Body of pancreas (tissue), 4 donors: ENCODE measurements around the gene SEM1. TPM values are rescaled to one million over a fixed set of nuclear protein-coding genes. Genes with fewer than 3 reads are reported as not detected.

Source experiments
- ATAC-seq: fragments of 150-250 bp; one replicate; pipeline ENCODE4 v1.9.1; 2016
- DNase-seq, 4 donors: peaks; one replicate each; pipeline ENCODE4 v3.0.0-alpha.2; 2019
- H3K27ac ChIP-seq, 4 donors: fragments of 200-600 bp; sonication (generic); 1 replicate in 3 of 4; 2 replicates in 1 of 4; pipeline versions ENCODE4 v1.5.1 to v1.6.1; 2016 to 2019; ENCODE audit warnings: mild to moderate bottlenecking in 1 of 4, mixed read lengths in 1 of 4, moderate library complexity in 1 of 4
- H3K27me3 ChIP-seq, 2 donors: fragments of 200-600 bp; sonication (generic); one replicate each; pipeline ENCODE4 v1.6.0; 2016; ENCODE audit warnings: mild to moderate bottlenecking in 1 of 2
- H3K36me3 ChIP-seq, 2 donors: fragments of 200-600 bp; sonication (generic); replicated peaks in 1 of 2; 2 replicates each; pipeline ENCODE4 v1.5.1; 2016; ENCODE audit warnings: low read depth in 2 of 2; ENCODE audit not compliant: insufficient read depth in 1 of 2
- H3K4me1 ChIP-seq: fragments of 200-600 bp; sonication (generic); one replicate; pipeline ENCODE4 v1.6.0; 2016
- H3K4me3 ChIP-seq, 2 donors: fragments of 200-600 bp; sonication (generic); 1 replicate in 1 of 2; 2 replicates in 1 of 2; pipeline ENCODE4 v1.5.1; 2016 to 2019
- H3K9me3 ChIP-seq, 3 donors: fragments of 200-600 bp; sonication (generic); 1 replicate in 2 of 3; 2 replicates in 1 of 3; pipeline ENCODE4 v1.5.1; 2016
- CTCF ChIP-seq, 7 experiments: fragments of 450-650 bp in 4 of 7; fragments of 200-600 bp in 3 of 7; sonication (generic) in 3 of 7; IDR thresholded peaks; one replicate each; pipeline ENCODE4 v1.5.1; 2016 to 2019; ENCODE audit warnings: antibody characterized with exemption in 7 of 7
- POLR2A ChIP-seq, 3 donors: fragments of 450-650 bp; IDR thresholded peaks; one replicate each; pipeline ENCODE4 v1.6.1; 2016; ENCODE audit warnings: antibody characterized with exemption in 3 of 3, mild to moderate bottlenecking in 2 of 3
- WGBS, 2 donors: methylation state at CpG; one replicate each; pipeline ENCODE4 v1.1.5; 2017; 5-methylcytosine and 5-hydroxymethylcytosine counted together
- intact Hi-C: fragments of 100-400 bp; cut with DNase I; formaldehyde crosslinking; loops from one replicate; pipeline ENCODE4 v1.15.1; 2023
- total RNA-seq, 2 donors: library from RNA; depleted of rRNA; stranded (reverse); fragments of >200 nt; gene quantifications; one replicate each; pipeline ENCODE4 v1.1.0, GENCODE V29; 2016

SEM1 gene
- total RNA-seq, 2 donors from 2014 or later, result 6.6 to 19.7 TPM

- Histone ChIP-seq H3K27ac (no peak overlapping the region), H3K36me3 (no peaks in the 10 kb centered on the region), H3K4me3 (no peak overlapping the region), H3K27me3 (no peaks in the 10 kb centered on the region), H3K4me1 (no peaks in the 10 kb centered on the region), H3K9me3 (no peaks in the 10 kb centered on the region)
- ATAC-seq, result no peak
- 48 to 59% methylated on average over 1 of the region's 1 CpG for WGBS, 2 donors
- TF ChIP-seq CTCF (IDR thresholded peaks at IDR 0.05) (no peak), POLR2A (IDR thresholded peaks at IDR 0.05) (no peak)
- intact Hi-C loops, result no loop called here
- no peak for DNase-seq
Measured at GRCh38 chr7:96739167-96739566, 29.5 kb upstream of the SEM1 start.

- Histone ChIP-seq H3K27ac (no peak overlapping the region), H3K4me3 (no peak overlapping the region), H3K36me3 (no peaks in the 10 kb centered on the region), H3K4me1 (no peaks in the 10 kb centered on the region), H3K27me3 (no peaks in the 10 kb centered on the region), H3K9me3 (no peaks in the 10 kb centered on the region)
- DNase-seq (no peak), ATAC-seq (no peak)
- intact Hi-C loops, result no loop called here
- no peak for TF ChIP-seq POLR2A (IDR thresholded peaks at IDR 0.05)
- no peak for TF ChIP-seq CTCF (IDR thresholded peaks at IDR 0.05)
- WGBS, 2 donors, result 73 to 77% methylated on average over 2 of the region's 2 CpGs
Measured at GRCh38 chr7:96738705-96739104, 29.1 kb upstream of the SEM1 start.

GRCh38 chr7:96737545-96738050 lies 28.0 kb upstream of the SEM1 start:
- DNase-seq (no peak), ATAC-seq (no peak)
- WGBS, 2 donors, result 44 to 52% methylated on average over 3 of the region's 3 CpGs
- Histone ChIP-seq H3K27ac (no peak overlapping the region), H3K27me3 (no peaks in the 10 kb centered on the region), H3K9me3 (no peaks in the 10 kb centered on the region), H3K4me1 (no peaks in the 10 kb centered on the region), H3K4me3 (no peak overlapping the region), H3K36me3 (no peaks in the 10 kb centered on the region)
- TF ChIP-seq POLR2A (IDR thresholded peaks at IDR 0.05) (no peak), CTCF (IDR thresholded peaks at IDR 0.05) (no peak)
- intact Hi-C loops, result no loop called here

- TF ChIP-seq POLR2A (IDR thresholded peaks at IDR 0.05), result no peak
- TF ChIP-seq CTCF (IDR thresholded peaks at IDR 0.05), result no peak
- 46 to 53% methylated on average over 2 of the region's 2 CpGs for WGBS, 2 donors
- Histone ChIP-seq H3K27ac (no peak overlapping the region), H3K27me3 (no peaks in the 10 kb centered on the region), H3K9me3 (no peaks in the 10 kb centered on the region), H3K4me3 (no peak overlapping the region), H3K36me3 (no peaks in the 10 kb centered on the region), H3K4me1 (no peaks in the 10 kb centered on the region)
- no peak for DNase-seq
- no peak for ATAC-seq
- intact Hi-C loops, result no loop called here
Measured at GRCh38 chr7:96734343-96734742, 24.7 kb upstream of the SEM1 start.

GRCh38 chr7:96729820-96730219 lies 20.2 kb upstream of the SEM1 start:
- H3K9me3 ChIP-seq, result no peaks in the 10 kb centered on the region
- TF ChIP-seq POLR2A (IDR thresholded peaks at IDR 0.05) (no peak), CTCF (IDR thresholded peaks at IDR 0.05) (no peak)
- H3K4me1 ChIP-seq, result no peaks in the 10 kb centered on the region
- no peak overlapping the region for H3K4me3 ChIP-seq
- WGBS, 2 donors, result 69 to 71% methylated on average over 2 of the region's 2 CpGs
- no peaks in the 10 kb centered on the region for H3K36me3 ChIP-seq
- intact Hi-C loops, result no loop called here
- no peak for ATAC-seq
- DNase-seq, result no peak
- H3K27me3 ChIP-seq, result no peaks in the 10 kb centered on the region
- H3K27ac ChIP-seq, result no peak overlapping the region
